Keratinocyte (primary cell): ENCODE measurements around the gene ASCL2. TPM values are rescaled to one million over a fixed set of nuclear protein-coding genes. Genes with fewer than 3 reads are reported as not detected.

Experiments used
- DNase-seq: peaks from one replicate; pipeline ENCODE4 v3.0.0-alpha.2; 2011; ENCODE audit warnings: low read depth, missing footprints, low spot score
- FAIRE-seq: peaks from 2 replicates; lab custom pipeline; 2011; peaks lifted over from hg19 to GRCh38; lab: Jason Lieb, UNC
- H2AFZ ChIP-seq: 2 replicates; pipeline ENCODE4 v1.6.0; 2012; ENCODE audit warnings: low read length, control low read depth, inconsistent platforms; ENCODE audit not compliant: control insufficient read depth
- H3K27ac ChIP-seq: 2 replicates; pipeline ENCODE4 v1.5.1; 2011; ENCODE audit warnings: low read length; ENCODE audit not compliant: control insufficient read depth, insufficient read depth
- H3K27me3 ChIP-seq: 3 replicates; pipeline ENCODE4 v1.6.0; 2011; ENCODE audit warnings: low read length; ENCODE audit not compliant: control insufficient read depth, insufficient read depth; ENCODE audit errors: extremely low read depth
- H3K36me3 ChIP-seq, 2 experiments: 2 replicates in 1 of 2; 3 replicates in 1 of 2; pipeline ENCODE4 v1.5.1; 2011; ENCODE audit warnings: low read length in 2 of 2, mild to moderate bottlenecking in 1 of 2; ENCODE audit not compliant: control insufficient read depth in 2 of 2, insufficient read depth in 2 of 2; ENCODE audit errors: extremely low read depth in 1 of 2
- H3K4me1 ChIP-seq: 3 replicates; pipeline ENCODE4 v1.5.1; 2011; ENCODE audit warnings: low read length; ENCODE audit not compliant: control insufficient read depth, insufficient read depth; ENCODE audit errors: extremely low read depth
- H3K4me2 ChIP-seq: 3 replicates; pipeline ENCODE4 v1.6.0; 2011; ENCODE audit warnings: low read depth, low read length; ENCODE audit not compliant: control insufficient read depth, insufficient read depth; ENCODE audit errors: extremely low read depth
- H3K4me3 ChIP-seq, 3 experiments: fragments of 200-600 bp in 1 of 3; sonication (generic) in 1 of 3; 2 replicates in 2 of 3; 3 replicates in 1 of 3; pipeline ENCODE4 v1.5.1; 2011 to 2016; ENCODE audit warnings: low read length in 3 of 3, mild to moderate bottlenecking in 3 of 3, control low read depth in 2 of 3, inconsistent platforms in 1 of 3, low read depth in 1 of 3, mixed read lengths in 1 of 3, mixed run types in 1 of 3, moderate library complexity in 1 of 3; ENCODE audit not compliant: control insufficient read depth in 2 of 3, insufficient read depth in 2 of 3; ENCODE audit errors: extremely low read depth in 1 of 3
- H3K79me2 ChIP-seq: 2 replicates; pipeline ENCODE4 v1.6.0; 2012; ENCODE audit warnings: low read length; ENCODE audit not compliant: control insufficient read depth, insufficient read depth
- H3K9ac ChIP-seq: 3 replicates; pipeline ENCODE4 v1.6.0; 2011; ENCODE audit warnings: low read length; ENCODE audit not compliant: control insufficient read depth, insufficient read depth; ENCODE audit errors: extremely low read depth
- H3K9me1 ChIP-seq: 3 replicates; pipeline ENCODE4 v1.6.0; 2011; ENCODE audit warnings: low read length; ENCODE audit not compliant: control insufficient read depth, insufficient read depth; ENCODE audit errors: extremely low read depth
- H3K9me3 ChIP-seq: 2 replicates; pipeline ENCODE4 v1.5.1; 2012; ENCODE audit warnings: low read depth, low read length; ENCODE audit not compliant: control insufficient read depth
- H4K20me1 ChIP-seq: 3 replicates; pipeline ENCODE4 v1.6.0; 2011; ENCODE audit warnings: low read length; ENCODE audit not compliant: control insufficient read depth, insufficient read depth; ENCODE audit errors: extremely low read depth
- EZH2 ChIP-seq: IDR thresholded peaks from one replicate; pipeline ENCODE4 v1.6.1; 2012; ENCODE audit warnings: inconsistent platforms, mild to moderate bottlenecking, low read length, moderate library complexity
- dilution Hi-C: fragments of 300-500 bp; cut with MboI; formaldehyde crosslinking; loops from one replicate; pipeline ENCODE4 v1.7.0; 2020; ENCODE audit warnings: low sequenced_read_pairs; ENCODE audit not compliant: extremely low pct_ligation_motif_present
- polyA plus RNA-seq, 5 experiments: library from polyadenylated mRNA; depleted of rRNA in 3 of 5; stranded (reverse) in 3 of 5; stranded (forward) in 1 of 5; unstranded in 1 of 5; fragments of >200 nt; gene quantifications; 1 replicate in 1 of 5; 2 replicates in 3 of 5; 3 replicates in 1 of 5; pipeline versions ENCODE4 v1.2.1 to v1.2.3, GENCODE V29; 2011 to 2012; ENCODE audit warnings: missing spikeins in 2 of 5, low read depth in 1 of 5, low replicate concordance in 1 of 5
- TF ChIP-seq, protein P1 (sequence below), 3 experiments: IDR thresholded peaks in 1 of 3; conservative IDR thresholded peaks in 1 of 3; optimal IDR thresholded peaks in 1 of 3; 2 replicates in 2 of 3; 3 replicates in 1 of 3; pipeline versions ENCODE3 to v1.5.1; 2011; ENCODE audit warnings: low read length in 3 of 3, mild to moderate bottlenecking in 3 of 3, moderate library complexity in 2 of 3, control low read depth in 1 of 3, inconsistent platforms in 1 of 3; ENCODE audit not compliant: insufficient read depth in 2 of 3; ENCODE audit errors: extremely low read depth in 1 of 3

Gene ASCL2
- polyA plus RNA-seq, 1 donor (not counting 4 experiments of a cell fraction or from before 2014, with no cell fraction given) = 0.26 TPM

DNA sequence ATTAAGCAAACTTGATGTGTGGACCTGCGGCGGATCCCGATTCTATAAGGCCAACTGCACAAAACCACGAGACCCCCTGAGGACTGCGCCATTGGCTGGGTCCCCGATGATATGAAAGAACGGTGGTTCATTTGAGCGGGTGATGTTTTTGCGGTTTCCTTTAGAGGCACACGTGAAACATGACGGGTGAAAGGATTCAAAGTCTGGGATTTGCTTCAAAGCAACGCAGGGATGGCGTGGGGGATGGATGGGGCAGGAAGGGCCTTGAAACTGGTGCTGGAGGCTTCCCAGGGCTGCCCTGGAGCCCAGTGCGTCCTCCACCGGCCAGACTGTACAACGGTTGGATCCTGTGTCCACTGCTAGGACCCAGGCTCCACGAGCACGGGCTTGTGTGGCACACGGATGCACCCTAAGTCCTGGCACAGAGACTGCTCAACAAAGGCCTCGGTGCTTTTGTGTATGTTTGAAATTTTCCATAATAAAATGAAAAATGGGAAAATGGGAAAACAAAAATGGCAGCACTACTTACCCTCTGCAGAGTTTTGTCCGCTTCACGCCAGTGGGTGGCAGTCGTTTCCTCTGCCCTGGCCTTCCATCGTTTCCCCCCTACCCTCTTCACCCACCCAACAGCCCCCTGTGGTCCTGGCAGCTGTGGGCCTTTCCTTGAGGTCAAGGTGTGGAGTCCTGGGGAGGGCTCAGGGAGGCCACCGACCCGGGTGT is 3.6 kb downstream of the ASCL2 start:
- Histone ChIP-seq H3K79me2 (no peaks in the 10 kb centered on the region), H2AFZ (no peak overlapping the region), H3K36me3 (no peaks in the 10 kb centered on the region), H3K4me1 (peaks cover 3% of the 10 kb centered on the region), H4K20me1 (no peaks in the 10 kb centered on the region), H3K9me1 (no peaks in the 10 kb centered on the region), H3K9ac (no peak overlapping the region), H3K27ac (no peak overlapping the region), H3K4me3 (no peak overlapping the region), H3K4me2 (no peak overlapping the region), H3K9me3 (no peaks in the 10 kb centered on the region), H3K27me3 (peaks cover 26% of the 10 kb centered on the region)
- dilution Hi-C loops = no loop called here
- no peak for DNase-seq
- no peak for FAIRE-seq
- no peak for TF ChIP-seq EZH2
- TF ChIP-seq, protein P1, sequence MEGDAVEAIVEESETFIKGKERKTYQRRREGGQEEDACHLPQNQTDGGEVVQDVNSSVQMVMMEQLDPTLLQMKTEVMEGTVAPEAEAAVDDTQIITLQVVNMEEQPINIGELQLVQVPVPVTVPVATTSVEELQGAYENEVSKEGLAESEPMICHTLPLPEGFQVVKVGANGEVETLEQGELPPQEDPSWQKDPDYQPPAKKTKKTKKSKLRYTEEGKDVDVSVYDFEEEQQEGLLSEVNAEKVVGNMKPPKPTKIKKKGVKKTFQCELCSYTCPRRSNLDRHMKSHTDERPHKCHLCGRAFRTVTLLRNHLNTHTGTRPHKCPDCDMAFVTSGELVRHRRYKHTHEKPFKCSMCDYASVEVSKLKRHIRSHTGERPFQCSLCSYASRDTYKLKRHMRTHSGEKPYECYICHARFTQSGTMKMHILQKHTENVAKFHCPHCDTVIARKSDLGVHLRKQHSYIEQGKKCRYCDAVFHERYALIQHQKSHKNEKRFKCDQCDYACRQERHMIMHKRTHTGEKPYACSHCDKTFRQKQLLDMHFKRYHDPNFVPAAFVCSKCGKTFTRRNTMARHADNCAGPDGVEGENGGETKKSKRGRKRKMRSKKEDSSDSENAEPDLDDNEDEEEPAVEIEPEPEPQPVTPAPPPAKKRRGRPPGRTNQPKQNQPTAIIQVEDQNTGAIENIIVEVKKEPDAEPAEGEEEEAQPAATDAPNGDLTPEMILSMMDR (optimal IDR thresholded peaks at IDR 0.05 in 1 of 3, IDR thresholded peaks at IDR 0.05 in 1 of 3, conservative IDR thresholded peaks at IDR 0.05 in 1 of 3; ENCODE audit: extremely low read depth in 1 of 3, insufficient read depth in 2 of 3, low read length in 3 of 3) = no peak

DNA sequence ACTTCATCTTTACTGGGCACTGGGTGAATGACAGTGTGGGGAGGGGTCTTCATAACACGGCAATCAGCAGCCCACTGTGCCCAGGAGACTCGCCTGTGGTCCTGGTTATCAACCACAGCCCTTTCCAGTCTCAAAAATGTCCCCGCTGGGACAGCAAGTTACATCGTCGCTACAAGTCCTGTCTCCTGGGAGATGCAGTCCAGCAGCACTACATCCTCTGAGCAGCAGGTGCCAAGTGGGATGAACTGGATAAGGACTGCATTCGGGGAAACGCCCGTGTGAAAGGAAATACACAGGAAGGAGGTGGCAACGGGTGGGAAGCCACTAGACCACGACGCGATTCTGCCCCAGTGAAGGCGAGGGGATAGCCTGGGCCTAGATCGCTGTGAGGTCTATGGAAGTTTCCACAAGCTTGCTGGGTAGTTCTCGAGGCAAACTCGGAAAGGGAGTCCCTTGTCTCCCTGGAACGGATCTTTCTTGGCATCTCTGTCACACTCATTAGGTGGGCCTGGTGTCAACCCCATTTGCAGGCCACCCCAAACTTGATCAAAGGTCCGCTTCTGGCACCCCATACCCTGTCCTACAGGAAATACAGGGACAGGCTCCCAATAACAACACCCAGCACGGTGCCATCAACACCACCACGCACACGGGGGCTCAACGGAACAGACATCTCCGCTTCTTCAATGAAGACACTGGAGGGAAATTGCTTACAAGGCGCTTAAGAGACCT is 4.4 kb downstream of the ASCL2 start:
- no peak for FAIRE-seq

More for the DNA sequence above, 4.4 kb downstream of the ASCL2 start:
- TF ChIP-seq, protein P1 (optimal IDR thresholded peaks at IDR 0.05 in 1 of 3, IDR thresholded peaks at IDR 0.05 in 1 of 3, conservative IDR thresholded peaks at IDR 0.05 in 1 of 3; ENCODE audit: extremely low read depth in 1 of 3, insufficient read depth in 2 of 3, low read length in 3 of 3) = no peak
- TF ChIP-seq EZH2 = no peak
- H2AFZ ChIP-seq = no peak overlapping the region
- no peak overlapping the region for H3K4me2 ChIP-seq
- no peaks in the 10 kb centered on the region for H4K20me1 ChIP-seq
- no peaks in the 10 kb centered on the region for H3K79me2 ChIP-seq
- H3K27me3 ChIP-seq = peaks cover 23% of the 10 kb centered on the region
- H3K4me3 ChIP-seq = no peak overlapping the region
- H3K9ac ChIP-seq = no peak overlapping the region
- DNase-seq = no peak
- H3K9me1 ChIP-seq = no peaks in the 10 kb centered on the region
- no peak overlapping the region for H3K27ac ChIP-seq
- no peaks in the 10 kb centered on the region for H3K9me3 ChIP-seq
- H3K36me3 ChIP-seq = no peaks in the 10 kb centered on the region
- dilution Hi-C loops = no loop called here
- H3K4me1 ChIP-seq = peaks cover 3% of the 10 kb centered on the region
